Mesendoderm (in vitro differentiated cells): ENCODE data around the gene ABHD17B.
A peak's percentile ranks its signal among the peaks of the same experiment; 100 is the strongest.

Experiments
- DNase-seq: peaks from one replicate; pipeline ENCODE4 v3.0.0; 2013
- H2AK5ac ChIP-seq: 2 replicates; pipeline ENCODE4 v1.6.1; 2013; ENCODE audit warnings: low read length, inconsistent platforms
- H2BK120ac ChIP-seq: 2 replicates; pipeline ENCODE4 v1.6.1; 2013; ENCODE audit warnings: low read depth, mild to moderate bottlenecking, low read length, moderate library complexity, mixed read lengths
- H2BK15ac ChIP-seq: replicated peaks from 2 replicates; pipeline ENCODE4 v1.6.1; 2013; ENCODE audit warnings: low read depth, mild to moderate bottlenecking, moderate library complexity
- H2BK5ac ChIP-seq: 2 replicates; pipeline ENCODE4 v1.6.1; 2013; ENCODE audit warnings: low read length, inconsistent platforms
- H3K18ac ChIP-seq: 2 replicates; pipeline ENCODE4 v1.6.1; 2013; ENCODE audit warnings: mild to moderate bottlenecking, low read length, mixed read lengths
- H3K23ac ChIP-seq: one replicate; pipeline ENCODE4 v1.6.1; 2013; ENCODE audit warnings: low read length
- H3K27ac ChIP-seq: 2 replicates; pipeline ENCODE4 v1.5.1; 2013; ENCODE audit warnings: low read depth, mild to moderate bottlenecking, inconsistent platforms, low read length, moderate library complexity
- H3K27me3 ChIP-seq: 2 replicates; pipeline ENCODE4 v1.6.1; 2013; ENCODE audit warnings: low read length, control low read depth, mild to moderate bottlenecking, inconsistent platforms; ENCODE audit not compliant: insufficient read depth, poor library complexity
- H3K36me3 ChIP-seq: 2 replicates; pipeline ENCODE4 v1.6.1; 2013; ENCODE audit warnings: low read length, inconsistent platforms; ENCODE audit not compliant: control insufficient read depth, insufficient read depth
- H3K4ac ChIP-seq: one replicate; pipeline ENCODE4 v1.6.1; 2013; ENCODE audit warnings: low read depth, mild to moderate bottlenecking, low read length, moderate library complexity
- H3K4me1 ChIP-seq: 2 replicates; pipeline ENCODE4 v1.6.1; 2013; ENCODE audit warnings: low read depth, low read length, inconsistent platforms; ENCODE audit not compliant: control insufficient read depth
- H3K4me2 ChIP-seq: 2 replicates; pipeline ENCODE4 v1.6.1; 2013; ENCODE audit warnings: low read length
- H3K4me3 ChIP-seq: 2 replicates; pipeline ENCODE4 v1.5.1; 2013; ENCODE audit warnings: mild to moderate bottlenecking, low read length
- H3K56ac ChIP-seq: one replicate; pipeline ENCODE4 v1.6.1; 2013; ENCODE audit warnings: low read length
- H3K79me1 ChIP-seq: 2 replicates; pipeline ENCODE4 v1.6.1; 2013; ENCODE audit warnings: low read length, inconsistent platforms
- H3K79me2 ChIP-seq: 2 replicates; pipeline ENCODE4 v1.6.1; 2013; ENCODE audit warnings: mild to moderate bottlenecking, low read length; ENCODE audit not compliant: control insufficient read depth, insufficient read depth
- H3K9ac ChIP-seq: 2 replicates; pipeline ENCODE4 v1.6.1; 2013; ENCODE audit warnings: low read length, inconsistent platforms
- H4K5ac ChIP-seq: one replicate; pipeline ENCODE4 v1.6.1; 2013; ENCODE audit warnings: low read length
- H4K8ac ChIP-seq: one replicate; pipeline ENCODE4 v1.6.1; 2013; ENCODE audit warnings: low read depth, mild to moderate bottlenecking, control low read depth, low read length, moderate library complexity
- whole genome bisulfite sequencing: extraction: QIAGEN DNeasy Blood & Tissue Kit; methylation state at CpG from one replicate; pipeline ENCODE4 v1.1.7; 2013; ENCODE audit warnings: low lambda C conversion rate, missing lambda C conversion rate; ENCODE audit not compliant: insufficient coverage; ENCODE audit errors: extremely low coverage; 5-methylcytosine and 5-hydroxymethylcytosine counted together

ABHD17B gene

DNA sequence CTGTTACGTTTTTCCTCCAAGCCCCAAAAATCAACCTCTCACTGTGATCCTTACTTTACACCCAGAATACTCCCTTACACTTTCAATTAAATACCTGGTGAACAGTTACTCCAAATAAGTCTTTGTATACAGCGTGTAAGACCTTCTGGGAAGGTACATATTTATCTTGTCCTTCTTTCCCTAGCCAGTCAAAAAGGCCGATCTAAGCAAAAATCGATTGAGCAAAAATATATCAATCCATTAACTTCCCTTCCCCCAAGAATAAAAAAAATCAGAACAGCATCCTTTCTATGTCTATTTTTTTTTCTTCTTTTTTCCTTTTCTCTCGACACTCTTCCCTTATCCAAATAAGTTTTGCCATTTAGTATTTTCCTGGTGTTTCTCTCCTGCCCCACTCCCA lies 71.3 kb downstream of the ABHD17B start:
- Histone ChIP-seq H3K4ac (no peak overlapping the region), H2BK15ac (no peak overlapping the region), H3K23ac (no peak overlapping the region), H3K4me1 (no peaks in the 10 kb centered on the region), H3K79me1 (no peaks in the 10 kb centered on the region), H3K4me2 (no peak overlapping the region), H3K27ac (no peak overlapping the region), H3K36me3 (no peaks in the 10 kb centered on the region), H2BK120ac (no peak overlapping the region), H2BK5ac (no peak overlapping the region), H3K4me3 (no peak overlapping the region), H3K9ac (no peak overlapping the region), H3K56ac (no peak overlapping the region), H3K27me3 (no peaks in the 10 kb centered on the region), H3K79me2 (no peaks in the 10 kb centered on the region), H4K8ac (no peak overlapping the region), H3K18ac (no peak overlapping the region), H2AK5ac (no peak overlapping the region), H4K5ac (no peak overlapping the region)
- 100% methylated on average over 1 of the region's 5 CpGs for WGBS
- DNase-seq, result no peak

DNA sequence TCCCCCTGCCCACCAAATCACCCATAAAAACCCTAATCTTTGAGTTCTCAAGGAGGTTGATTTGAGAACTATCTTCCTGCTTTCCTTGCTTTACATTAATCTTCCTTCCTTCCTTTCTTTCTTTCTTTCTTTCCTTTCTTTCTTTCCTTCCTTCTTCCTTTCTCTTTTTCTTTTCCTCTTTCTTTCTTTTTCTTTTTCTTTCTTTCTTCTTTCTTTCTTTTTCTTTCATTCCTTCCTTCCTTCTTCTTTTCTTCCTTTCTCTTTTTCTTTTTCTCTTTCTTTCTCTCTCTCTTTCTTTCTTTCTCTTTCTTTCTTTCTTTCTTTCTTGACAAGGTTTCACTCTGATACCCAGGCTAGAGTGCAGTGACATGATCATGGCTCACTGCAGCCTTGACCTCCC lies 75.4 kb downstream of the ABHD17B start:
- no peak overlapping the region for H3K23ac ChIP-seq
- no peak overlapping the region for H4K8ac ChIP-seq
- no peak overlapping the region for H3K9ac ChIP-seq
- H3K4me1 ChIP-seq, result no peaks in the 10 kb centered on the region
- no peak for DNase-seq
- H3K27ac ChIP-seq, result no peak overlapping the region
- no peaks in the 10 kb centered on the region for H3K36me3 ChIP-seq
- no peaks in the 10 kb centered on the region for H3K79me2 ChIP-seq
- H3K4me3 ChIP-seq, result no peak overlapping the region
- no peak overlapping the region for H3K56ac ChIP-seq
- H3K4ac ChIP-seq, result no peak overlapping the region
- no peak overlapping the region for H2AK5ac ChIP-seq
- no peak overlapping the region for H2BK5ac ChIP-seq
- H3K27me3 ChIP-seq, result no peaks in the 10 kb centered on the region
- H3K4me2 ChIP-seq, result no peak overlapping the region
- H4K5ac ChIP-seq, result no peak overlapping the region
- H2BK120ac ChIP-seq, result no peak overlapping the region
- no peak overlapping the region for H2BK15ac ChIP-seq
- no peaks in the 10 kb centered on the region for H3K79me1 ChIP-seq
- H3K18ac ChIP-seq, result no peak overlapping the region

DNA sequence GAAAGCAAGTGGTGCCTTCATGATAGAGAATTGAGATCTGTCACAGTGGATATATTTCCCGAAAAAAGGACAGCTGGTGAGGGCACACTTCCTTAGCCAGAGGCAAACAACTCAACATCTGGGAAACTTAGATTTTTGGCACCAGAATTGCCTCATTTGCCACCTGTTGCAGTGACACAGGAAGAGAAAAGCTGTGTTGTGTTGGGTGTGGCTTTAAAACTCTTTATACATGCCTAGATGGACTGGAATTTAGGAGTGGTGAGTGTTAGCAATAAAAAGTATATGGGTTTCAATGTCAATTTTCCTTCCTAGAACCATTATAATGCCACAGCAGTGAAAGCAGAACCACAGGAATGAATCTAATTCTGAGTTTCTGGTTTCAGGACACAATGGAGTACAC lies 80.1 kb downstream of the ABHD17B start:
- peak overlapping the region; percentile 82 for H2BK120ac ChIP-seq
- H3K56ac ChIP-seq, result no peak overlapping the region
- no peaks in the 10 kb centered on the region for H3K36me3 ChIP-seq
- H3K4me1 ChIP-seq, result peaks cover 3% of the 10 kb centered on the region
- no peaks in the 10 kb centered on the region for H3K79me1 ChIP-seq
- H3K9ac ChIP-seq, result no peak overlapping the region
- no peak overlapping the region for H3K4me3 ChIP-seq
- no peaks in the 10 kb centered on the region for H3K79me2 ChIP-seq
- peak overlapping the region; percentile 82 for H2AK5ac ChIP-seq
- no peak for DNase-seq
- H3K27ac ChIP-seq, result no peak overlapping the region
- H4K8ac ChIP-seq, result no peak overlapping the region
- no CpG with 5 or more reads among the region's 1 CpG for WGBS
- no peak overlapping the region for H3K18ac ChIP-seq
- H4K5ac ChIP-seq, result no peak overlapping the region
- H3K4me2 ChIP-seq, result no peak overlapping the region
- no peak overlapping the region for H2BK5ac ChIP-seq
- H3K27me3 ChIP-seq, result no peaks in the 10 kb centered on the region
- no peak overlapping the region for H3K23ac ChIP-seq
- no peak overlapping the region for H2BK15ac ChIP-seq
- H3K4ac ChIP-seq, result no peak overlapping the region

DNA sequence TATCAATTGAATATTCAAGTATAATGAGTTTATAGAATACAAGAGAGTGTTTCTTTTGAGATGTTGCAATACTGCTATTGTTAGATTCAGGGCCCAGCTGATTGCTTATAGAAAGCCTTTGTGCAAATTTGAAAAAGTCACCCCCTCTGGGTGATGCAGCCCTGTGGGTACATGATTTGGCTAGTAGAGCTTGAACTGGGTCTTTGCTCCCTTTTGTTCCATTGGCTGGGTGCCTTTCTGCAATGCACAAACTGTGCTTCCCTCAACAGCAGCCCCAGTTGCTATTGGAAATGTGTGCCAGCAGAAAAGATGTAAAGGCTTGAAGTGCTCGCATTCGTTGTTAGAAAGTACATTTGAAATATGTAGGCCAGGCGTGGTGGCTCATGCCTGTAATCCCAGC lies 80.8 kb downstream of the ABHD17B start:
- WGBS, result no CpG with 5 or more reads among the region's 3 CpGs
- Histone ChIP-seq H2BK120ac (no peak overlapping the region), H3K27me3 (no peaks in the 10 kb centered on the region), H3K4me1 (peaks cover 3% of the 10 kb centered on the region), H3K27ac (peak overlapping the region; percentile 70), H3K56ac (peak overlapping the region; percentile 47), H3K9ac (no peak overlapping the region), H3K79me1 (no peaks in the 10 kb centered on the region), H3K36me3 (no peaks in the 10 kb centered on the region), H3K79me2 (no peaks in the 10 kb centered on the region), H3K4ac (no peak overlapping the region), H2BK5ac (peak overlapping the region; percentile 49), H4K5ac (no peak overlapping the region), H4K8ac (no peak overlapping the region), H2AK5ac (no peak overlapping the region), H3K18ac (no peak overlapping the region), H3K23ac (peak overlapping the region; percentile 39), H2BK15ac (no peak overlapping the region), H3K4me2 (no peak overlapping the region), H3K4me3 (no peak overlapping the region)
- DNase-seq, result no peak

DNA sequence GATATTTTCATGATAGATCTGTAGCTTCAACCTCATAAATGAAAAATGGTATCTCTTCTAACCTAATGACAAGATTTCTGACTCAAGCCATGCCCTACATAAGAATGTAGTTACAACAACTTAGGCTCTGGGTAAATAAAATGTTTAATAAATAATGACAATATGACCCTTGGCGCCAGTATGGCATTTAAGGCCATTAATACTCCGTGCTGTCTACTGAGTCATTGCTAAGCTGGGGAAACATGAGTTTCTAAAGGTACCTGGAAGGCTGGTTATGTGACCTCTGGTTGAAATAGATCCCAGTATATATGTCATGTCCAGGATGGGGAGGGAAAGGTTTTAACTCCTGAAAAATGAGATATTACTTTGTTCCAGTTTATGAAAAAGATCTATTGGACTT lies 84.7 kb downstream of the ABHD17B start:
- no peak overlapping the region for H3K4me2 ChIP-seq
- no peaks in the 10 kb centered on the region for H3K27me3 ChIP-seq
- no peak overlapping the region for H3K56ac ChIP-seq
- no peak overlapping the region for H3K23ac ChIP-seq
- no peak overlapping the region for H4K8ac ChIP-seq
- H3K4ac ChIP-seq, result no peak overlapping the region
- no peak overlapping the region for H4K5ac ChIP-seq
- no peak overlapping the region for H3K27ac ChIP-seq
- H3K4me3 ChIP-seq, result no peak overlapping the region
- H2BK120ac ChIP-seq, result no peak overlapping the region
- no peaks in the 10 kb centered on the region for H3K36me3 ChIP-seq
- H3K18ac ChIP-seq, result no peak overlapping the region
- no peak overlapping the region for H2BK5ac ChIP-seq
- H3K79me2 ChIP-seq, result no peaks in the 10 kb centered on the region
- H3K79me1 ChIP-seq, result no peaks in the 10 kb centered on the region
- H3K4me1 ChIP-seq, result peaks cover 5% of the 10 kb centered on the region
- DNase-seq, result no peak
- H2BK15ac ChIP-seq, result no peak overlapping the region
- WGBS, result no CpG with 5 or more reads among the region's 2 CpGs
- H2AK5ac ChIP-seq, result no peak overlapping the region
- H3K9ac ChIP-seq, result no peak overlapping the region

DNA sequence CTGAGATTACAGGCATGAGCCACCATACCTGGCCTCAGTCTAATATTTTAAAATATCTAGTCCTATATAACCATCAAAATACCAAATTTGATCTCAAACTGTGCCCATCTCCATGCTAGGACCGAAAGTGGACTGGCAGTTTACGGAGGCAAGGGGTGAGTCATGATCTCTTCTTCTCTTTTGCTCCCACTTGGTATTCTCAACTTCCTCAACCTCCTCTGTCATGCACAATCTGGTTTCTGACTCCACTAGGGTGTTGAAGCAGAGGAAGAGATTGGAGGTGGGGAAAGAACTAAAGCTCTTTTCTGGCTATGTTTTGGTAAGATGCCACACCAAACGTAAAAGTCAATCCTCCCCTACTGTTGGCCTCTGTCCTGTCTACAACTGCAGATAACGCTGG lies 86.7 kb downstream of the ABHD17B start:
- WGBS, result no CpG with 5 or more reads among the region's 4 CpGs
- H3K4me1 ChIP-seq, result peaks cover 4% of the 10 kb centered on the region

More for the DNA sequence above, 86.7 kb downstream of the ABHD17B start:
- no peak overlapping the region for H3K23ac ChIP-seq
- H3K4ac ChIP-seq, result no peak overlapping the region
- H4K5ac ChIP-seq, result no peak overlapping the region
- H2BK15ac ChIP-seq, result no peak overlapping the region
- H2BK120ac ChIP-seq, result no peak overlapping the region
- H3K79me1 ChIP-seq, result no peaks in the 10 kb centered on the region
- H3K4me2 ChIP-seq, result no peak overlapping the region
- H3K9ac ChIP-seq, result no peak overlapping the region
- no peaks in the 10 kb centered on the region for H3K79me2 ChIP-seq
- H3K36me3 ChIP-seq, result no peaks in the 10 kb centered on the region
- no peak overlapping the region for H2AK5ac ChIP-seq
- H3K27ac ChIP-seq, result no peak overlapping the region
- H2BK5ac ChIP-seq, result no peak overlapping the region
- no peak overlapping the region for H3K4me3 ChIP-seq
- H3K18ac ChIP-seq, result no peak overlapping the region
- no peaks in the 10 kb centered on the region for H3K27me3 ChIP-seq
- DNase-seq, result no peak
- H4K8ac ChIP-seq, result no peak overlapping the region
- H3K56ac ChIP-seq, result no peak overlapping the region
